ENCODE results near the gene WDR47. TPM values are rescaled to one million over a fixed set of nuclear protein-coding genes. Genes with fewer than 3 reads are reported as not detected.

The WDR47 gene
- total and polyA plus RNA-seq, 10 of the 15 experiments (the other 5 are each of a cell fraction or from before 2014, with no cell fraction given), result 2.4 to 9.7 (median 5.9) TPM

GRCh38 chr1:108955881-108956280, 86.0 kb downstream of the WDR47 start (continued):
- TF ChIP-seq YBX1 (IDR thresholded peaks at IDR 0.05) (no peak), SMARCA5 (IDR thresholded peaks at IDR 0.05) (no peak), CHD4 (IDR thresholded peaks at IDR 0.05) (no peak), TCF7 (IDR thresholded peaks at IDR 0.05; ENCODE audit: borderline replicate concordance) (no peak), ESRRA (IDR thresholded peaks at IDR 0.05; ENCODE audit: low read length) (no peak), CBX5 (IDR thresholded peaks at IDR 0.05; ENCODE audit: low read depth) (no peak), GATAD2B (conservative IDR thresholded peaks at IDR 0.05; ENCODE audit: low read depth) (no peak), SUZ12 (IDR thresholded peaks at IDR 0.05; ENCODE audit: unreplicated experiment) (no peak), ZBED1 (IDR thresholded peaks at IDR 0.05; ENCODE audit: borderline replicate concordance) (no peak), IKZF2 (IDR thresholded peaks at IDR 0.05) (no peak), SPI1 (IDR thresholded peaks at IDR 0.05; ENCODE audit: borderline replicate concordance, insufficient read depth, low read depth, low read length) (no peak), CHD1 (IDR thresholded peaks at IDR 0.05; ENCODE audit: low read depth, low read length) (no peak)

GRCh38 chr1:108955111-108955510, 86.8 kb downstream of the WDR47 start:
- ATAC-seq, result no peak
- RAD21 ChIA-PET (ENCODE audit: unreplicated experiment), result no interaction called here
- no peaks in the 10 kb centered on the region for H3K36me3 ChIP-seq (ENCODE audit: control insufficient read depth in 2 of 2, insufficient read depth in 2 of 2, low read length in 1 of 2)
- no peak for TF ChIP-seq ZNF622 (IDR thresholded peaks at IDR 0.05)
- TF ChIP-seq NFYA (IDR thresholded peaks at IDR 0.05; ENCODE audit: borderline replicate concordance, low read depth, low read length), result no peak
- TF ChIP-seq CREB1 (IDR thresholded peaks at IDR 0.05; ENCODE audit: low read depth), result no peak
- no peak for TF ChIP-seq KDM1A (IDR thresholded peaks at IDR 0.05; ENCODE audit: borderline replicate concordance)
- TF ChIP-seq E4F1 (IDR thresholded peaks at IDR 0.05; ENCODE audit: borderline replicate concordance, partially characterized antibody), result no peak
- TF ChIP-seq NR2C1 (IDR thresholded peaks at IDR 0.05), result no peak
- TF ChIP-seq USF2 (IDR thresholded peaks at IDR 0.05; ENCODE audit: borderline replicate concordance, low read depth, low read length), result no peak
- TF ChIP-seq PBX3 (IDR thresholded peaks at IDR 0.05; ENCODE audit: insufficient replicate concordance, low read depth, low read length), result no peak
- no peak for TF ChIP-seq EP300 (IDR thresholded peaks at IDR 0.05; ENCODE audit: borderline replicate concordance in 1 of 2, control insufficient read depth in 1 of 2, low read depth in 2 of 2, low read length in 2 of 2)

More at GRCh38 chr1:108955111-108955510, 86.8 kb downstream of the WDR47 start:
- no peak overlapping the region for H3K27ac ChIP-seq (ENCODE audit: control insufficient read depth, insufficient read depth)
- 96% methylated on average over 3 of the region's 3 CpGs for WGBS (ENCODE audit: insufficient coverage, insufficient replicate concordance, low lambda C conversion rate, missing lambda C conversion rate)
- no peaks in the 10 kb centered on the region for H3K27me3 ChIP-seq (replicated peaks in 1 of 2; ENCODE audit: control insufficient read depth in 2 of 2, insufficient read depth in 2 of 2, low read length in 1 of 2)
- H3K9me3 ChIP-seq (replicated peaks; ENCODE audit: control insufficient read depth, insufficient read depth, low read length), result no peaks in the 10 kb centered on the region
- H4K20me1 ChIP-seq (ENCODE audit: control insufficient read depth, insufficient read depth), result no peaks in the 10 kb centered on the region
- FAIRE-seq, result no peak
- no TSS peak for BruUV-seq (replicated peaks)
- H3K9ac ChIP-seq (ENCODE audit: control insufficient read depth, insufficient read depth, low read length), result no peak overlapping the region
- peaks cover 28% of the 10 kb centered on the region for H3K79me2 ChIP-seq (ENCODE audit: control insufficient read depth, insufficient read depth, low read length)
- H2AFZ ChIP-seq (ENCODE audit: control insufficient read depth, low read depth, low read length), result no peak overlapping the region
- in situ Hi-C loops (cut with MboI), result no loop called here
- H3K4me1 ChIP-seq (ENCODE audit: control insufficient read depth, insufficient read depth, low read length), result peaks cover 5% of the 10 kb centered on the region; the same call in 1 of the 2 replicates
- DNase-seq (ENCODE audit: low read depth, low spot score), result no peak
- CTCF ChIA-PET, result no interaction called here
- intact Hi-C loops (cut with micrococcal nuclease; ENCODE audit: unreplicated experiment), result no loop called here
- POLR2A ChIA-PET, result no interaction called here
- no peak overlapping the region for H3K4me3 ChIP-seq
- SMC1A ChIA-PET (ENCODE audit: uncharacterized antibody, unreplicated experiment), result no interaction called here
- no peak overlapping the region for H3K4me2 ChIP-seq (ENCODE audit: control insufficient read depth, insufficient read depth)
